ENCODE measurements around the gene ADD1.
A peak's percentile ranks its signal among the peaks of the same experiment; 100 is the strongest.
"Not testable (repeated sequence)": the region's sequence is repeated elsewhere in the genome, so short reads cannot be mapped to it uniquely, and the experiment has no call there.

The ADD1 gene

GRCh38 chr4:2934077-2934812, 90.6 kb downstream of the ADD1 start:
- DNase-seq (ENCODE audit: low read depth, low spot score) = no peak

- DNase-seq (ENCODE audit: low read depth, low spot score) = peak; percentile 94
Observed at GRCh38 chr4:2934813-2935761, 91.4 kb downstream of the ADD1 start.

GRCh38 chr4:2935762-2936743, 92.4 kb downstream of the ADD1 start:
- no peak for DNase-seq (ENCODE audit: low read depth, low spot score)

GRCh38 chr4:2936773-2937145, 93.1 kb downstream of the ADD1 start:
- peak; percentile 44 for DNase-seq (ENCODE audit: low read depth, low spot score)

GRCh38 chr4:2937146-2937857, 93.7 kb downstream of the ADD1 start:
- no peak for DNase-seq (ENCODE audit: low read depth, low spot score)

- DNase-seq (ENCODE audit: low read depth, low spot score) = no peak
Observed at GRCh38 chr4:2937986-2938385, 94.3 kb downstream of the ADD1 start.

- DNase-seq (ENCODE audit: low read depth, low spot score) = not testable (repeated sequence)
Observed at GRCh38 chr4:2938411-2938810, 94.8 kb downstream of the ADD1 start.

- no peak for DNase-seq (ENCODE audit: low read depth, low spot score)
Observed at GRCh38 chr4:2938906-2939305, 95.3 kb downstream of the ADD1 start.

GRCh38 chr4:2939383-2940243, 96.0 kb downstream of the ADD1 start:
- DNase-seq (ENCODE audit: low read depth, low spot score) = no peak

GRCh38 chr4:2940267-2941137, 96.9 kb downstream of the ADD1 start:
- DNase-seq (ENCODE audit: low read depth, low spot score) = no peak

- no peak for DNase-seq (ENCODE audit: low read depth, low spot score)
Observed at GRCh38 chr4:2941138-2942036, 97.7 kb downstream of the ADD1 start.

- no peak for DNase-seq (ENCODE audit: low read depth, low spot score)
Observed at GRCh38 chr4:2942037-2942531, 98.4 kb downstream of the ADD1 start.

- no peak for DNase-seq (ENCODE audit: low read depth, low spot score)
Observed at GRCh38 chr4:2942532-2943363, 99.1 kb downstream of the ADD1 start.

- no peak for DNase-seq (ENCODE audit: low read depth, low spot score)
Observed at GRCh38 chr4:2943364-2944090, 99.9 kb downstream of the ADD1 start.

GRCh38 chr4:2944091-2944482, 100.4 kb downstream of the ADD1 start:
- DNase-seq (ENCODE audit: low read depth, low spot score) = no peak

Measured in ELF-1 (cell line).